ENCODE results near the gene DSTYK. TPM values are rescaled to one million over a fixed set of nuclear protein-coding genes. Genes with fewer than 3 reads are reported as not detected.
"Not testable (repeated sequence)": the region's sequence is repeated elsewhere in the genome, so short reads cannot be mapped to it uniquely, and the experiment has no call there.

DSTYK gene
- total RNA-seq, 1 donor from 2014 or later = 11.3 TPM

GRCh38 chr1:205237526-205238484, 26.3 kb upstream of the DSTYK start:
- no peak for DNase-seq (ENCODE audit: low read depth)
- no peak for FAIRE-seq
- Histone ChIP-seq H3K27me3 (ENCODE audit: control insufficient read depth, insufficient read depth, low read length) (no peaks in the 10 kb centered on the region), H3K4me3 (ENCODE audit: low read depth, low read length) (no peak overlapping the region), H3K36me3 (ENCODE audit: control insufficient read depth, insufficient read depth, low read length) (no peaks in the 10 kb centered on the region)
- no peak for TF ChIP-seq CTCF (IDR thresholded peaks at IDR 0.05; ENCODE audit: insufficient read depth, low read length, severe bottlenecking)

GRCh38 chr1:205236951-205237475, 25.5 kb upstream of the DSTYK start:
- no peaks in the 10 kb centered on the region for H3K36me3 ChIP-seq (ENCODE audit: control insufficient read depth, insufficient read depth, low read length)
- DNase-seq (ENCODE audit: low read depth) = no peak
- no peak for FAIRE-seq
- peaks cover 1% of the 10 kb centered on the region for H3K27me3 ChIP-seq (ENCODE audit: control insufficient read depth, insufficient read depth, low read length)
- TF ChIP-seq CTCF (IDR thresholded peaks at IDR 0.05; ENCODE audit: insufficient read depth, low read length, severe bottlenecking) = no peak
- H3K4me3 ChIP-seq (ENCODE audit: low read depth, low read length) = no peak overlapping the region

DNA sequence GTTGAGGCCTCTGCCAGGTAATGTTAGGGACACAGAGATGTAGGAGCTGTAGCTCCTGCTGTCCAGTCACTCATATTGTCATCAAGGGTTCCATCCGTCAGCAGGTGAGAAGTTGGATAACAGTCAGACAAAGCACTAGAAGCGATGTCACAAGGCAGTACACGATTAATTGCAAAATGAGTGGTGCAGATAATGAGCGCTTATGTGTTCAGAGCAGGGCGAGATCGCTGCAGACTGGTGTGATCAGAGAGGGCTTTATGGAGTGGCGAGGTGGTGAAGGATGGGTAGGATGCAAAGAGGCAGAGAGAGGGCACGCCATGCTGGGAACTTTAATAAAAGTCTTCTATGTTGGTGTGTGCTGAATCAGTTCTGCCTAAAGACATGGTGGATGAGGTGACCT, 25.0 kb upstream of the DSTYK start:
- FAIRE-seq (no peak), DNase-seq (ENCODE audit: low read depth) (no peak)
- Histone ChIP-seq H3K36me3 (ENCODE audit: control insufficient read depth, insufficient read depth, low read length) (no peaks in the 10 kb centered on the region), H3K27me3 (ENCODE audit: control insufficient read depth, insufficient read depth, low read length) (peaks cover 1% of the 10 kb centered on the region), H3K4me3 (ENCODE audit: low read depth, low read length) (no peak overlapping the region)
- no peak for TF ChIP-seq CTCF (IDR thresholded peaks at IDR 0.05; ENCODE audit: insufficient read depth, low read length, severe bottlenecking)

DNA sequence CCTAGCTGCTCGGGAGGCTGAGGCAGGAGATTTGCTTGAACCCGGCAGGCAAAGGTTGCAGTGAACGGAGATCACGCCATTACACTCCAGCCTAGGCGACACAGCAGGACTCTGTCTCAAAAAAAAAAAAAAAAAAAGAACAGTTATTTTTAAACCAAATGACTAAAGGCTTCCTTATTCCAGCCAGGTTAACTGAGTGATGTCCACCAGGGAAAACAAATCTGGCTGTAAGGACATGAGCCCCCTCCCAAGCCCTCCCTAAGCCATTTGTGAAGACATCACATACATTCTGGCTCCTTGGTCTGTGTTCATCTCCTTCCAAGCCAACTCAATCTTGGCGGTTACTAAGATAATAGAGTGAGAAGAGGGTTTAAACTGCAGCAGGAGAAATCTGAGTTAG, 24.4 kb upstream of the DSTYK start:
- no peak for DNase-seq (ENCODE audit: low read depth)
- H3K4me3 ChIP-seq (ENCODE audit: low read depth, low read length) = no peak overlapping the region
- peaks cover 1% of the 10 kb centered on the region for H3K27me3 ChIP-seq (ENCODE audit: control insufficient read depth, insufficient read depth, low read length)
- no peak for TF ChIP-seq CTCF (IDR thresholded peaks at IDR 0.05; ENCODE audit: insufficient read depth, low read length, severe bottlenecking)
- FAIRE-seq = no peak
- H3K36me3 ChIP-seq (ENCODE audit: control insufficient read depth, insufficient read depth, low read length) = no peaks in the 10 kb centered on the region

DNA sequence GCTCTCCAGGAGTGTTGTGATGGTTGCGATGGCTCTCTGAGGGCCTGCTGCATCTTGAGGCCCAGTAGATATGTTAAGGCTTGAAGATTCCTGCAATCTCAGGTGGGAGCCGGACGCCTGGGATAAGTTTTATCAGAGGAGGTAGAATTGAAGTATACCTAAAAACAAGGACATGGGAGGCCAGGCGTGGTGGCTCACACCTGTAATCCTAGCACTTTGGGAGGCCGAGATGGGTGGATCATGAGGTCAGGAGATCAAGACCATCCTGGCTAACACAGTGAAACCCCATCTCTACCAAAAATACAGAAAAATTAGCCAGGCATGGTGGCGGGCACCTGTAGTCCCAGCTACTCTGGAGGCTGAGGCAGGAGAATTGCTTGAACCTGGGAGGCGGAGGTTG, 22.5 kb upstream of the DSTYK start:
- H3K4me3 ChIP-seq (ENCODE audit: low read depth, low read length); DNase-seq (ENCODE audit: low read depth); FAIRE-seq; H3K36me3 ChIP-seq (ENCODE audit: control insufficient read depth, insufficient read depth, low read length); H3K27me3 ChIP-seq (ENCODE audit: control insufficient read depth, insufficient read depth, low read length): not testable (repeated sequence)

DNA sequence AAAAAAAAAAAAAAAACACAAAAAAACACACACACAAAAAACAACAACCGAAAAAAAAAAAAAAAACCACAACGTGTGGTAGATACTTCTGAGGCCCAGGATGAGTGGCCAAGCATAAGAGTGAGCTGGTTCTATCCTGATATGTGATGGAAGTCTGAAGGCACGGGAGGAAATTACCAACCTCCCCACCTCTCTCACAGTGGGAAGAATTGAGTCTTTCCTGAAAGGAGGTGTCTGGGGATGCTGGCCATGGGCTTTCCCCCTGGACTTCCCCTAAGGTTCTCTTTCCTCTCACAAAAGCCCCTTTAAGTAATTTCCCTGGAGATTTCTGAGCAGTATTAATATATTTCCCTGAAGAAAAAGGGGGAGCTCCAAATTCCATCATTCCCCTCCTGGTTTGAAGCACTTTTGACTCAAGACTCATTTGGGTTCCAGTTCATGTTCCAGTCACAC, 21.5 kb upstream of the DSTYK start:
- no peak for TF ChIP-seq CTCF (IDR thresholded peaks at IDR 0.05; ENCODE audit: insufficient read depth, low read length, severe bottlenecking)
- Histone ChIP-seq H3K36me3 (ENCODE audit: control insufficient read depth, insufficient read depth, low read length) (no peaks in the 10 kb centered on the region), H3K4me3 (ENCODE audit: low read depth, low read length) (no peak overlapping the region), H3K27me3 (ENCODE audit: control insufficient read depth, insufficient read depth, low read length) (peaks cover 1% of the 10 kb centered on the region)
- no peak for DNase-seq (ENCODE audit: low read depth)
- FAIRE-seq = no peak

All from bronchial epithelial cell (primary cell).